Measurements from ENCODE around the gene NXNL1. TPM values are rescaled to one million over a fixed set of nuclear protein-coding genes. Genes with fewer than 3 reads are reported as not detected.
"Not testable (repeated sequence)": the region's sequence is repeated elsewhere in the genome, so short reads cannot be mapped to it uniquely, and the experiment has no call there.

The NXNL1 gene
- total and polyA plus RNA-seq, 8 donors, result 0.92 TPM; not detected in 7

DNA sequence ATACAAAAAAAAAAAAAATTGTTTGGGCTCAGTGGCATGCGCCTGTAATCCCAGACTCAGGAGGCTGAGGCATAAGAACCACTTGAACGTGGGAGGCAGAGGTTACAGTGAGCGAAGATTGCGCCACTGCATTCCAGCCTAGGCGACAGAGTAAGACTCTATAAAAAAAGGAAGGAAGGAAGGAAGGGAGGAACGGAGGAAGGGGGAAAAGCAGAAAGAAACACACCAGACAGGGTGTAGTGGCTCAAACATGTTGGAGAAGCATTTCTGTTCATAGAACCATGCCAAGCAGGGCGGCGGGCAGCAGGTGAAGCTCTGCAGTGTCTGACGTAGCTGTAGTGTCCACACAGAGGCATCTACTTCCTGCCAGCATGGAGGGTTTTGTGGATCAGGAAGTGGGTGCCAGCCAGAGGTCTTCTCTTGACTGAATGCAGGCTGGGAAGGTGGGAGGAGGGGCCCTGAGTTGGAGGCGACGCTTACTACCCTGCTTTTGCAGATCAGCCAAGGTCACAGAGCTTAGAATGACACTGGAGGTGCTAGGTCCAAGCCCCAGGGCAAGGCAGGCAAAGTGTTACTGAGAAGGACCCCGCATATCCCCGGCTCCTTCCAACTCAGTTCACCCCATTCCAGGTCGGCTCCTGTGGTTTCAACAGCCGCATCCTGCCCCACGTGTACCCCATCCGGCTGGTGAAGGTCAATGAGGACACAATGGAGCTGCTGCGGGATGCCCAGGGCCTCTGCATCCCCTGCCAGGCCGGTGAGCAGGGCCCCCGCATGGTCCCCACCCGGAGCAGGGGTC lies 39.1 kb upstream of the NXNL1 start:
- intact Hi-C loops (cut with DNase I; ENCODE audit: low total_unique reads), result no loop called here
- Histone ChIP-seq H3K9me3 (no peaks in the 10 kb centered on the region), H3K4me3 (no peak overlapping the region), H3K27me3 (no peaks in the 10 kb centered on the region), H3K4me1 (peaks cover 0 to 45% (median 23%) of the 10 kb centered on the region in 4 donors), H3K27ac (peak overlapping the region in 4 of 5 donors; percentile 8 to 66 (median 38)), H3K36me3 (peaks cover 0 to 57% (median 40%) of the 10 kb centered on the region in 4 donors)
- WGBS, 5 donors, result 57 to 68% (median 66%) methylated on average over 19 to 21 of the region's 21 CpGs
- no peak for TF ChIP-seq EP300 (IDR thresholded peaks at IDR 0.05)
- TF ChIP-seq POLR2A (IDR thresholded peaks at IDR 0.05), result no peak
- no peak for TF ChIP-seq POLR2AphosphoS5 (IDR thresholded peaks at IDR 0.05)
- TF ChIP-seq, protein P1, sequence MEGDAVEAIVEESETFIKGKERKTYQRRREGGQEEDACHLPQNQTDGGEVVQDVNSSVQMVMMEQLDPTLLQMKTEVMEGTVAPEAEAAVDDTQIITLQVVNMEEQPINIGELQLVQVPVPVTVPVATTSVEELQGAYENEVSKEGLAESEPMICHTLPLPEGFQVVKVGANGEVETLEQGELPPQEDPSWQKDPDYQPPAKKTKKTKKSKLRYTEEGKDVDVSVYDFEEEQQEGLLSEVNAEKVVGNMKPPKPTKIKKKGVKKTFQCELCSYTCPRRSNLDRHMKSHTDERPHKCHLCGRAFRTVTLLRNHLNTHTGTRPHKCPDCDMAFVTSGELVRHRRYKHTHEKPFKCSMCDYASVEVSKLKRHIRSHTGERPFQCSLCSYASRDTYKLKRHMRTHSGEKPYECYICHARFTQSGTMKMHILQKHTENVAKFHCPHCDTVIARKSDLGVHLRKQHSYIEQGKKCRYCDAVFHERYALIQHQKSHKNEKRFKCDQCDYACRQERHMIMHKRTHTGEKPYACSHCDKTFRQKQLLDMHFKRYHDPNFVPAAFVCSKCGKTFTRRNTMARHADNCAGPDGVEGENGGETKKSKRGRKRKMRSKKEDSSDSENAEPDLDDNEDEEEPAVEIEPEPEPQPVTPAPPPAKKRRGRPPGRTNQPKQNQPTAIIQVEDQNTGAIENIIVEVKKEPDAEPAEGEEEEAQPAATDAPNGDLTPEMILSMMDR (IDR thresholded peaks at IDR 0.05), result no peak
- peak in 1 of 2 donors; percentile 55 for DNase-seq

DNA sequence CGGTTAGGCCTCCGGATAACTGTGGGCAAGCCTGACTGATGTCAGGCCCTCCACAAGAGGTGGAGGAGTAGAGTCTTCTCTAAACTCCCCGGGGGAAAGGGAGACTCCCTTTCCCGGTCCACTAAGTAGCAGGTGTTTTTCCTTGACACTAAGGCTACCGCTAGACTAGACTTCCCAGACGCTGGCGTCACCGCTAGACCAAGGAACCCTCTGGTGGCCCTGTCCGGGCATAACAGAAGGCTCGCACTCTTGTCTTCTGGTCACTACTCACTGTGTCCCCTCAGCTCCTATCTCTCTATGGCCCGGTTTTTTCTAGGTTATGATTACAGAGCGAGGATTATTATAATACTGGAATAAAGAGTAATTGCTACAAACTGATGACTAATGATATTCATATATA lies 38.3 kb upstream of the NXNL1 start:
- H3K36me3 ChIP-seq, result peaks cover 0 to 51% (median 36%) of the 10 kb centered on the region in 4 donors
- peak overlapping the region in 1 of 5 donors; percentile 66 for H3K27ac ChIP-seq
- WGBS, 5 donors, result 61 to 77% (median 67%) methylated on average over 10 to 12 of the region's 12 CpGs
- H3K9me3 ChIP-seq; H3K4me3 ChIP-seq; H3K27me3 ChIP-seq; DNase-seq; intact Hi-C loops (cut with DNase I; ENCODE audit: low total_unique reads): not testable (repeated sequence)
- peaks cover 0 to 38% (median 21%) of the 10 kb centered on the region in 4 donors for H3K4me1 ChIP-seq

DNA sequence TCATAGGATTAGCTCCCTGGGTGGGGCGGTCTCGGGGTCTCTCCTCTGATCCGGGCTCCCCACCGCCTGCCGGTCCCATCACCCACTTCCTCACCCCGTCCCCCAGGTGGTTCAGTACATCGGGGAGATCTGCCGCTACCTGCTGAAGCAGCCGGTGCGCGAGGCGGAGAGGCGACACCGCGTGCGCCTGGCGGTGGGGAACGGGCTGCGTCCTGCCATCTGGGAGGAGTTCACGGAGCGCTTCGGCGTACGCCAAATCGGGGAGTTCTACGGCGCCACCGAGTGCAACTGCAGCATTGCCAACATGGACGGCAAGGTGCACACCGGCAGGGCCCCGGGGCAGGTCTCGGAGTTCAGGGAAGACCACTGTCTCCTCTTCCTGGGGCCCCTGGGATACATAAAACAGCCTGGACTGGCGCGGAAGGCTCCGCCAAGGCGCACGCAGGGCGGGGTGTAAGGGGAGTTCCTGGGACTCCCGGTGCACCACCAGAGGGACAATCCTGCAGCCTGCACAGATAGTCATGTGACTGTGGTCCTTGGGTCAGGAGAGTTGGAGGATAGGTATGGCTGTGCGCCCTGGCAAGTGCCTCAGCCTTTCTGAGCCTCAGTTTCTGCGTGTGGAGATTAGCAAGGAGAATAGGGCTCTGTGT lies 36.5 kb upstream of the NXNL1 start:
- 72 to 84% (median 84%) methylated on average over 29 to 41 of the region's 41 CpGs for WGBS, 5 donors
- Histone ChIP-seq H3K36me3 (peaks cover 0 to 43% (median 29%) of the 10 kb centered on the region in 4 donors), H3K4me3 (no peak overlapping the region), H3K9me3 (no peaks in the 10 kb centered on the region), H3K27ac (no peak overlapping the region), H3K4me1 (peaks cover 0 to 38% (median 21%) of the 10 kb centered on the region in 4 donors), H3K27me3 (no peaks in the 10 kb centered on the region)
- no peak for TF ChIP-seq EP300 (IDR thresholded peaks at IDR 0.05)
- TF ChIP-seq POLR2AphosphoS5 (IDR thresholded peaks at IDR 0.05), result no peak
- TF ChIP-seq, protein P1 (IDR thresholded peaks at IDR 0.05), result no peak
- TF ChIP-seq POLR2A (IDR thresholded peaks at IDR 0.05), result no peak
- DNase-seq, result no peak
- intact Hi-C loops (cut with DNase I; ENCODE audit: low total_unique reads), result no loop called here

DNA sequence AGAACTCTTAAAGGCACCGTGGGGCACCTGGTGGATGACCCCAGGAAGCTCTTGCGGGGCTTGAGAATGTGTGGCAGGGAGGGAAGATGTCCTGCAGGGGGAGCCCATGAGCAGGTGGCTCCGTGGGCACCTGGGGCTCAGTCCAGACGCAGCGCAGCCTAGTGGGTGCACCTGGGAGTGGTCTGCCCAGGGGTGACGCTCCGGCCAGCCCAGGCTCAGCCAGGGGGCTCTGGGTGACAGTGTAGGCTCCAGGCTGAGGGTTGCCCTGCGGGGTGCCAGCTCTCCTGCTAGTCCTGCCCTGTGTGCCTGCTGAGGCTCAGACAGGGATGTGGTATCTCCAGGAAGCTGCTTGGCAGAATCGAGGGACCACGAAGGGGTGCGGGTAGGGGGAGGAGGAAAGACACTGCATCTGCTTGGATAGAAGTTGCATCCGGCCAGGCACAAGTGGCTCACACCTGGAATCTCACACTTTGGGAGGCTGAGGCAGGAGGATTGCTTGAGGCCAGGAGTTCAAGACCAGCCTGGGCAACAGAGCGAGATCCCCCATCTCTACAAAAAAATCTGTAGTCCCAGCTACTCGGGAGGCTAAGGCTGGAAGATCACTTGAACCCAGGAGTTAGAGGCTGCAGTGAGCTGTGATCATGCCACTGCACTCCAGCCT lies 35.7 kb upstream of the NXNL1 start:
- Histone ChIP-seq H3K4me3 (no peak overlapping the region), H3K9me3 (no peaks in the 10 kb centered on the region), H3K36me3 (peaks cover 0 to 48% (median 29%) of the 10 kb centered on the region in 4 donors), H3K4me1 (peaks cover 0 to 38% (median 21%) of the 10 kb centered on the region in 4 donors), H3K27ac (no peak overlapping the region), H3K27me3 (no peaks in the 10 kb centered on the region)
- intact Hi-C loops (cut with DNase I; ENCODE audit: low total_unique reads), result no loop called here
- WGBS, 5 donors, result 38 to 48% (median 39%) methylated on average over 13 to 14 of the region's 14 CpGs
- DNase-seq, result peak; percentile 76 to 90
- TF ChIP-seq EP300 (IDR thresholded peaks at IDR 0.05), result no peak
- TF ChIP-seq, protein P1 (IDR thresholded peaks at IDR 0.05), result peak in 5 of 7 experiments; percentile 70 to 88 (median 84)

All from stomach (tissue), 9 donors.